Activated CD4-positive, alpha-beta T cell treated with anti-CD3 and anti-CD28 coated beads, Interleukin-2, Interleukin-6, amounts not matched to agents 100 ng/mL and 50 ng/mL, durations not matched to agents 16 hours and 8 hours (primary cell): ENCODE results near the gene CEP290.
"Not testable (repeated sequence)": the region's sequence is repeated elsewhere in the genome, so short reads cannot be mapped to it uniquely, and the experiment has no call there.

Experiments
- DNase-seq: peaks from one replicate; pipeline ENCODE4 v3.0.0-alpha.2; 2020

CEP290 gene

GRCh38 chr12:88144037-88144436, 2.1 kb upstream of the CEP290 start:
- no peak for DNase-seq

- DNase-seq: peak; percentile 22
Measured at GRCh38 chr12:88142610-88142991, 713 bp upstream of the CEP290 start.

- no peak for DNase-seq
Measured at GRCh38 chr12:88141425-88141773, 489 bp downstream of the CEP290 start.

- DNase-seq: not testable (repeated sequence)
Measured at GRCh38 chr12:88139711-88140110, 2.2 kb downstream of the CEP290 start.

GRCh38 chr12:88133181-88133580, 8.7 kb downstream of the CEP290 start:
- DNase-seq: not testable (repeated sequence)

GRCh38 chr12:88132392-88132791, 9.5 kb downstream of the CEP290 start:
- DNase-seq: no peak

GRCh38 chr12:88127855-88128254, 14.0 kb downstream of the CEP290 start:
- DNase-seq: no peak

- no peak for DNase-seq
Measured at GRCh38 chr12:88127099-88127498, 14.8 kb downstream of the CEP290 start.

GRCh38 chr12:88122666-88123065, 19.2 kb downstream of the CEP290 start:
- no peak for DNase-seq

GRCh38 chr12:88113871-88114270, 28.0 kb downstream of the CEP290 start:
- DNase-seq: no peak

GRCh38 chr12:88111074-88111652, 30.7 kb downstream of the CEP290 start:
- DNase-seq: peak; percentile 28

GRCh38 chr12:88108021-88108420, 33.9 kb downstream of the CEP290 start:
- DNase-seq: no peak

GRCh38 chr12:88093573-88093972, 48.3 kb downstream of the CEP290 start:
- DNase-seq: no peak

- no peak for DNase-seq
Measured at GRCh38 chr12:88092771-88093170, 49.1 kb downstream of the CEP290 start.

GRCh38 chr12:88084210-88084609, 57.7 kb downstream of the CEP290 start:
- DNase-seq: no peak

GRCh38 chr12:88083634-88084033, 58.3 kb downstream of the CEP290 start:
- no peak for DNase-seq

GRCh38 chr12:88081247-88081646, 60.6 kb downstream of the CEP290 start:
- no peak for DNase-seq

- DNase-seq: no peak
Measured at GRCh38 chr12:88067301-88067700, 74.6 kb downstream of the CEP290 start.

- no peak for DNase-seq
Measured at GRCh38 chr12:88063375-88063774, 78.5 kb downstream of the CEP290 start.

GRCh38 chr12:88062474-88062873, 79.4 kb downstream of the CEP290 start:
- DNase-seq: no peak

- no peak for DNase-seq
Measured at GRCh38 chr12:88058719-88059077, 83.2 kb downstream of the CEP290 start.

- DNase-seq: no peak
Measured at GRCh38 chr12:88057994-88058718, 83.7 kb downstream of the CEP290 start.

- no peak for DNase-seq
Measured at GRCh38 chr12:88056571-88056970, 85.3 kb downstream of the CEP290 start.

GRCh38 chr12:88052686-88053085, 89.2 kb downstream of the CEP290 start:
- peak; percentile 14 for DNase-seq

- no peak for DNase-seq
Measured at GRCh38 chr12:88044035-88044434, 97.9 kb downstream of the CEP290 start.
